UCSD-AML1 (cell line): Measurements from ENCODE around the gene CSMD2.
A peak's percentile ranks its signal among the peaks of the same experiment; 100 is the strongest.
"Not testable (repeated sequence)": the region's sequence is repeated elsewhere in the genome, so short reads cannot be mapped to it uniquely, and the experiment has no call there.

ENCODE experiments used
- DNase-seq: peaks from one replicate; lab custom pipeline; 2025; ENCODE audit not compliant: unreplicated experiment; lab: John Stamatoyannopoulos, UW

The CSMD2 gene

DNA sequence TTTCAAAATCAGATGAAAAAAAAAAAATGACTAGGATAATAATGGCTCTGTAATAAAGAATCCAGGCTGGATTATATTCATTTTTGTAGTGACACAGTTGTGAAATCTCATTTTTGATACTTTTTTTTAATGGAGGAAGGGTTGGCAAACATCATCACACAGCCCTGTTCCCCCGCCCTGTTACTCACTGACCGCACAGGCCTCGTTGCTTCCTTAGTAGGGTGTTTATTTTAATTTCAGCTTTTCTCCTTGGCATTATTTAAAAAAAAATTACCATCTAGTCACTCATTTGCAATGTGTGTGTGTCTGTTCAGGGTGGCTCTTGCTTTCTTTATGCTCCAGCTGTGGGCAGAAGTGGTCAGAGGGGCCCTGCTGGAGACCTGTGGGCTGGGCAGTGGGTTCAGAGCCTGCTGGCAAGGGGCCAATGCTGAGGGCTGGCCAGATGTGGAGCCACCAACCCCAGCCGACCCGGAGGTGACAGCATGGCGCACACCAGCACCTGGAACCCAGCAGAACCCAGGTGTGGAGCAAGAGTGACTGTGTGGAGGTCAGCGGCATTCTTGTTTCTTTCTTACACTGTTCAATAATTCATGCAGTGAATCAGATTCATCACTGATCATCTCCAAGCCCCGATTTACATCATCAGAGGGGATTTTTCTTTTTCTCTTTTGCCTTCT is 648.0 kb downstream of the CSMD2 start:
- DNase-seq: no peak

DNA sequence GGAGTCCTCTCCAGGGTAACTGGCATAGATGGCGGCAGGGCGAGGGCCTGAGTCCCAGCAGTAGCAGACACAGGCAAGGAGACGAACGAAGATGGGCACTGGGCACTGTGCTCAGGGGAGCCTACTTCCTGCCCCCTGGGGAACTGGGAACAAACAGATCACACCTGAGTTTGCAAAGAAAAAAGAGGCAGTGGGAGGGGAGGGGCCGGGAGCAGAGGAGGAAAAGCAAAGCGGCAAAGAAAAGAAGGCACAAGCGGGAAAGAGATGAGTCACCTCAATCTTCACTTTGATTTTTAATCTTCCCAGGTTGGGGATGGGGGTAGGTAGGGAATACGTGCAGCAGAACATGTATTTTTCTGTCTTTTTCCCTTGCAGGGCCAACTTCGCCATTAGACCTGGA is 648.6 kb downstream of the CSMD2 start:
- DNase-seq: no peak

DNA sequence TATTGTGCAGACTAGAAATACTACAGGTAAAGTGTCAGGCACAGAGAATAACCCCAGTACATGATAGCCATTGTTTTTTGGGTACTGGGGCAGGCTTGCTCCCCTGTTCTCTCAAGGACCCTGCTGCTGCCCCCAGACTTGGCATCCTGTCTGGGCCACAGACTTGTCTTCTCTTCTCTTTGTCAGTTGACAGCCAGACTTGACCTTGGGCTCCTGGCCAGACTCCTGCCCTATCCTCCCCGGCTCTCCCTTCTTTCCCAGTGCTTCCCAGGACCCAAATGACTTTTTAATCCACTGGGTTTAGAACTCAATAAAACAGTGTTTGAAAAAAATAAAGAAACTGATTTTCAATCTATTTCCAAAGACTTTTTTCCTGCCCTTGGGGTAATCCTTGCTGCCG is 649.4 kb downstream of the CSMD2 start:
- no peak for DNase-seq

DNA sequence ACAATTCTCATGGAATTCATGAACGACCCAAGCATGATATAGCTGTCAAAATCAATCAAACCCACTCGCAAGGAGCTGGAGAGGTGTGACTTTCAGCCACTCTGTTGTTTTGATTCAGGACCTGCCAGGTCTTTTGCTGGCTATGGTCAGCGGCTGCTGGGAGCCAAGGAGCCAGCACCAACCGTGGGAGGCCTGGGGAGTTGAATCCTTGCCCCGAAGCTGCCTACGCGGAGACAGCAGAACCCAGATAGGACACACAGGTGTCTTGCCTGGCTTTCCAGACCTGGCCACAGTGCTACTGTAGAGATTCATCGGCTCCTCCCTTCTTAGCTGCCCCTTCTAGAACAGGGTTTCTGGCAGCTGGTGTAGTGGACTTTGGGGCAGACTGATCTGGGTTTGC is 649.9 kb downstream of the CSMD2 start:
- no peak for DNase-seq

DNA sequence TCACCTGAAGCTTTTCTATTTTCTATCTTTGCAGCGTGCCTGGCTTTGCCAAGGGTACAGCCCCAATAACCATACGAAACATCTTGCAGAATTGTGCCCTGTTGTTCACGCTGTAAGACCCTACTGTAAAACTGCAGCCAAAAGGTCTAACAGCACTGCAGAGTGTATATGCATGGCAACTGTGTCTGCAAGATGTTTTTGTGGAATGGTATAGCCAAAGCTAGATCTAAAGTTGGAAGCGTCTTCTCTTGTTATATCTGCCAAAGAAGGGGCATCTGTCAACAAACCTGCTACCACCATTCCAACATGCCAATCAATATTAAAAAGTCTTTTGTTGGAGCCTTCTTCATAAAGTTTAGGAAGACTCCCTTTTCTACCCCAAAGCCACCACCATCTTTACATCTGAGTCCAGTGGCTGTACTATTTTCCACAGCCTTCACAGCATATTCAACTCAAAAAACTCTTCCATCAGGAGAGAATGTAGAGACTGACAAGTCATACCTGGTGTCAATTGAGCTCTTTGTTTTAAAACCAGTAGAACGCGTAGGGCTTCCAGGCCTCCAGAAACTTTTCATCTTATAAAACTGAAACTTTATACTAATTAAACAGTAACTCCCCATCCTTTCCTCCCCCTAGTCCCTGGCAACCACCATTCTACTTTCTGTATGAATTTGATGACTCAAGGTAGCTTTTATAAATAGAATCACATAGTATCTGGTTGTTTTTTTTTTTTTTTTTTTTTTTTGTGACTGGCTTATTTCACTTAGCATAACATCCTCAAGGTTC is 652.6 kb downstream of the CSMD2 start:
- DNase-seq: no peak

DNA sequence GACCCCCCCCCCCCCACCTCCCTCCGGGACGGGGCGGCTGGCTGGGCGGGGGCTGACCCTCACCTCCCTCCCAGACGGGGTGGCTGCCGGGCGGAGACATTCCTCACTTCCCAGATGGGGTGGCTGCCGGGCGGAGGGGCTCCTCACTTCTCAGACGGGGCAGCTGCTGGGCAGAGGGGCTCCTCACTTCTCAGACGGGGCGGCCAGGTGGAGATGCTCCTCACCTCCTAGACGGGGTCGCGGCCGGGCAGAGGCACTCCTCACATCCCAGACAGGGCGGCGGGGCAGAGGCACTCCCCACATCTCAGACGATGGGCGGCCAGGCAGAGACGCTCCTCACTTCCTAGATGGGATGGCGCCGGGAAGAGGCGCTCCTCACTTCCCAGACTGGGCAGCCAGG is 655.8 kb downstream of the CSMD2 start:
- not testable (repeated sequence) for DNase-seq

DNA sequence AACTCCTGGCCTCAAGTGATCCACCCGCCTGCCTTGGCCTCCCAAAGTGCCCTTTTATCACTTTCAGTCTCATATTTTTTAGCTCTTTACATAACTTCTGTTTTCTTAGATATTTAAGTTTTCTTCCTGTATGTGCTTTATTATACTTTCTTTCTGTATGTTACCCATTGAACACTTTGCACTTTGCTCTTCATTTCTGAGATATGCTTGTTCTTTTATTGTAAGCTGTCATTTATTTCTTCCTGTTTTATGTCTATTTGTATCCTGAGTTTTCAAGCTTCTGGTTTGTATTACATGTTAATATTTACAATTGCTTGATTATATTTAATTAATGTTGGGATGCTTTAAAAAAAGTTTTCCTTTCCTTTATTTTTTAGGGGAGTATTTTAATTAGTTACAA is 656.9 kb downstream of the CSMD2 start:
- DNase-seq: no peak

DNA sequence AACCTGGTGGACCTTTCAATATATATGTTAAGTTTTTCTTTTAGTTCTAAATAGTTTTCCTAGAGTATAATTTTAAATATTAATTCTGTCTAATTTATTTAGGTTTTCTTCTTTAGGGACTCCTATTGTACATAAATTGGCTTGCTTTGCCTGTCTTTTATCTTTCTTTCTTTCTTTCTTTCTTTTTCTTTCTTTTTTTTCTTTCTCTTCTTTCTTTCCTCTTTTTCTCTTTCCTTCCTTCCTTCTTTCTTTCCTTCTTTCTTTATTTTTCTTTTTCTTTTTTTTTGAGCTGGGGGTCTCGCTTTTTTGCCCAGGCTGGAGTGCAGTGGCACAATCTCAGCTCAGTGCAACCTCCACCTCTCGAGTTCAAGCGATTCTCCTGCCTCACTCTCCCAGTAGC is 657.4 kb downstream of the CSMD2 start:
- no peak for DNase-seq

DNA sequence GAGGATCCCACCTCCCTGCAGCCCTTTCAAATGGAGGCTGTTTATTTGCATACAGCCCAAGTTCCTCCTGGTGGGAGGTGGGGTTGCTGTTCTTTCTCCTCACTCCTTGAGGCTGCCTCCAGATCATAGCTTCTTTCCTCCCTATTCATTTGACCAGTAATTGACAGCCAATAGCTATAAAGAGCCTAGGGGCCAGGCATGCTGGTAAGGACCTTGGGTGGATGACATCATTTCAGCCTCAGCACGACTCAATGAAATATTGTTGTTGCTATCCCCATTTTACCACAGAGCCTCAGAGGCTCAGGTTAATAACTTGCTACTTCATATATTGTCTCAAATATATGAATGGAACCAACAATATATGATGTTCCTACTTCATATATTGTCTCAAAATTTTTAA is 661.5 kb downstream of the CSMD2 start:
- DNase-seq: no peak

DNA sequence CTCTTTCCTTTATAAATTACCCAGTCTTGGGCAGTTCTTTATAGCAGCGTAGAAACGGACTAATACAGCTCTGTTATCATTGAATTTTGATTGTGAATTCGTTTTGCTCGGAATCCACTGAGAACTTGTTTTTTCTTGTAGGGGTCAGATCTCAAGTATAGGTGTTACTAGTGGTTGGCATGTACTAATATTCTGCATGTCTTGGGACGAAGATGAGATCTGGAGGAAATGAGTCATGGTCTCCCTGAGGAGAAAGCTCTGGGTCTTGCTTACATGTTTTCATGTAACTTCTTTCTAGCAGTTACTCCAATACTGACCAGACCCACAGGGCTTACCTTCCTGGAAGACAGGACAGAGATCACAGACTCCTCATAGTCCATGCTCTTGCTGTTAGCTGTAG is 662.3 kb downstream of the CSMD2 start:
- DNase-seq: no peak

DNA sequence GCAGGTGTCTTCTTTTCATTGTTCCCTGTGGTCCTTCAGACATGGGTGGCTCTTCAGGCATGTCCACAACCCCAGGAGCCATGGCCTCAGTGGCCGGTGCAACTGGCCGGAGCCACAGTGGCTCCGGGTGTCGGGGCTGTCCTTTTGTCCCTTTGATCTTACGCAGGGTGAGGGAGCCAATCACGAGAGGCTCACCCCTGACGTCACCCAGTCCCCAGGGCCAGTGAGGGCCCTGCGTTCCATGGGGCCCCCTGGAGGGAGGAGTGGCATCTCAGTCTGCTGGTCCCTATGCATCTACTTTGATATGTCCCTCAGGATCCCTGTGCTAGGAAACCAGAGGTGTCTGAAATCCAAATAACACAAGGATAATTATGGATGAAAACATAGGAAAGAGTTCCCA is 663.3 kb downstream of the CSMD2 start:
- DNase-seq: no peak

DNA sequence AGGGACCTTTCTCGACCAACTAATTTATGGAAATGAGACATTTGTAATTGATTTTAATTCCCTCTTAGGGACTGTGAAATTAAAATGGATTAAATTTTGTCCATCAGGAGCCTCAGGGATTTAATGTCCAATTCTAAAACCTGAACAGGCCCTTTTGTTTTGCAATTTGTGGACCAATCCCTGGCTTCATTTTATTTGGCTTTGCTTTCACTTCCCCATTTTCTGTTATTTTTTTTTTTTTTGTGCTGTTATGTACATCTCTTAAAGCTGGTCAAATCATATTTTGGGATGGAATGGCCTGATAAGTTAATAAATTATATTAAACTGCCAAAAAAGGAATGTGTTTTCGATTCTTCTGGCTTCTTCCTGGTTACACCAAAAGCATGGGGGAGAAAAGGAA is 663.7 kb downstream of the CSMD2 start:
- DNase-seq: no peak

DNA sequence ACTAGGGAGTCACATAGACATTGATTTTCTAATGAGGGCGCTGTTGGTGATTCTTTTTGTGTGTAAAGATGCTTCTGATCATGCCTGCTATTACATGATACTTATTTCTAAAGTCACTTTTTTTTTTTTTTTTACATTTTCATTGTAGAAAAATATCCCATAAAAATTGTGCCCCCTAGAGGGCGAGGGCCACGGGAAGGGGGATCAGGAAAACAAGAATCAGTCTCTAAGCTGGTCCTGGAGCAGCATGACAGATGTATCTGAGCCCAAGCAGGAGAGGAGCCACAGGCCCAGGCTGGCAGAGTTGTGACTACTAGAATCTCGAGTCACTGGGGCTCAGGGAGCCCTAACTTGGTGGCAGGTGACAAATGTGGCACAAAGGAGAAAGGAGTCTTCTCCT is 664.5 kb downstream of the CSMD2 start:
- DNase-seq: no peak

DNA sequence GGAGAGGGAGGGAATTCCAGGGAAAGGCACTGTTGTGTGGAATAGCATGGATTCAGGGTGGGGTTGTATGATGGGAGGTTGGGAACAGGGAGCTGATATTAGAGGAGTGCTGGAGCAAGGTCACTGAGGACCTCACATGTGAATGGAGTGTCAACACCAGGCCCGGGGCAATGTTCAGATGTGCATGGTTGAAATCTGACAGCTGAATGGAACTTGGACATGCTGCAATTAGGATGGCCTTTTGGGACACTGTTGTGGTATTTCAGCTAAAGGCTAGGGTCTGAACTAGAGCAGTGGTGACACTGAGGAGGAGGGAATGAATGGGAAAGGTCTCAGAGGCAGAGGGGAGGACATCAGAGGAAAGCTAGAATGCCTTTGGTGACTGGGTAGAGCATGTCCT is 667.6 kb downstream of the CSMD2 start:
- DNase-seq: no peak

DNA sequence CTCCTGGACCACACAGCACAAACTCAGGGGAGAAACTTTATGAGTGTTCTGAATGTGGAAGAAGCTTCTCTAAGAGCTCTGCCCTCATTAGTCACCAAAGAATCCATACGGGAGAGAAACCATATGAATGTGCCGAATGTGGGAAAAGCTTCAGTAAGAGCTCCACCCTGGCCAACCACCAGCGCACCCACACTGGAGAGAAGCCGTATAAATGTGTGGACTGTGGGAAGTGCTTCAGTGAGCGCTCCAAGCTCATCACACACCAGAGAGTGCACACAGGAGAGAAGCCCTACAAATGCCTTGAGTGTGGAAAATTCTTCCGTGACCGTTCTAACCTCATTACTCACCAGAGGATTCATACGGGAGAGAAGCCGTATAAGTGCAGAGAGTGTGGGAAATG is 670.1 kb downstream of the CSMD2 start:
- DNase-seq: no peak

DNA sequence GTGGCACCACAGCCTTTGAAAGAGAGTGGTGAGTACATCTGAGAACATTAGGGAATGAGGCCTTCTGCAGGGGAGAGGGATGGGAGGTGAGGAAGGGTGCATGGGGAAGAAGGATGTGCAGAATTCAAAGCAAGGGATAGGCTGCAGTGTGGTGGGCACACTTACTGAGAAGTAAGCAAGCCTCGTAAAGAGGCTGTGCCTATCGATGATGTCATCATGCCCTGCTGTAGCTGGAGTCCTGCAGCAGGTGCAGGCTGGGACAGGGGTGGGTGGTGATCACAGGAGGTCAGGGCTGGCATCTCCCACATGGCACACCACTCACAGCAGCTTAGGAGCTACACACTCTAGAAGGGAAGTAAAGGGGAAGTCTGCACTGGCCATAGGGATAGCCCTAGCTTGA is 676.4 kb downstream of the CSMD2 start:
- DNase-seq: no peak

DNA sequence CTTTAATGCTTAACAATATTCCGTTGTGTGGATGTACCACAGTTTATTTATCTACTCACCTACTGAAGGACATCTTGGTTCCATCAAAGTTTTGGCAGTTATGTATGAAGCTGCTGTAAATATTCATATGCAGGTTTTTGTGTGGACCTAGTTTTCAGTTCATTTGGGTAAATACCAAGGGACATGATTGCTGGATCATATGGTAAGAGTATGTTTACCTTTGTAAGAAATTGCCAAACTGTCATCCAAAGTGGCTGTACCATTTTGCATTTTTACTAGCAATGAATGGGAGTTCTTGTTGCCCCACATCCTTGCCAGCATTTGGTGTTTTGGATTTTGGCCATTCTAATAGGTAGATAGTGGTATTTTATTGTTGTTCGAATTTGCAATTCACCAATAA is 682.6 kb downstream of the CSMD2 start:
- DNase-seq: no peak

DNA sequence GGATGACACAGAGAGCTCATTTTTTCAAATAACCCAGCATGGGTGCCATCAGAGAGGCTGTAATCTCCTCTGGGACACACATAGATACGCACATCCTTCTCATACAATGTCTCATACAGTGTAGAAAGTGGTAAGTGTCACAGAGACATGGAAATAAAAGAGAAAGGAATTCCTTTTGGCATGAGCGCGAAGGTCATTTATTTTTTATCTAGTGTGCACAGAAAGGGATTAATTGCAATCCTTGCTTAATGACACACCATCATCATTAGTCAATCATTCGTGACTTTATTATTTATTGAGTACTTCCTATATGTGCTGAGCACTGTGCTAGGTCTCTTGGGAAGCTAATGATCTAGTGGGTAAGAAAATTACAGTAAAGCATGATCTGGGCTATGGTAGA is 687.6 kb downstream of the CSMD2 start:
- DNase-seq: no peak

DNA sequence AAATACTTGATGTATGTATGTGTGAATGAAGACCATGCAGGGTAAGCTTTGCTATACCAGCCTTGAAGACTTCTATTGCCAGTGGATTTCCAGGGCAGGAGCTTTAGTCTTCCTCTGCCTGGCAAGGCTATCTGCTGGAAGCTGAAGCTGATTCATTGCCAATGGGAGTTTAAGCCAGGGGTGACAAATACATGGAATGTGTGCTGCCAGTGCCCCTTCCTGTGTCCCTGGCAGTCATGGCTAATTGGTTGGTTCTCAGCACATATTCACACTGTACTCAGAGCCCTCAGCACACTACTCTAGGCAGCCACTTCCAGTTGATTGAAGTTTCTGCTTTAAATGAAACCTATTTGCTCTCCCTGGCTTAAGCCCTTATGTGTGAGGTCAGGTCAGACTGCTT is 691.1 kb downstream of the CSMD2 start:
- no peak for DNase-seq

DNA sequence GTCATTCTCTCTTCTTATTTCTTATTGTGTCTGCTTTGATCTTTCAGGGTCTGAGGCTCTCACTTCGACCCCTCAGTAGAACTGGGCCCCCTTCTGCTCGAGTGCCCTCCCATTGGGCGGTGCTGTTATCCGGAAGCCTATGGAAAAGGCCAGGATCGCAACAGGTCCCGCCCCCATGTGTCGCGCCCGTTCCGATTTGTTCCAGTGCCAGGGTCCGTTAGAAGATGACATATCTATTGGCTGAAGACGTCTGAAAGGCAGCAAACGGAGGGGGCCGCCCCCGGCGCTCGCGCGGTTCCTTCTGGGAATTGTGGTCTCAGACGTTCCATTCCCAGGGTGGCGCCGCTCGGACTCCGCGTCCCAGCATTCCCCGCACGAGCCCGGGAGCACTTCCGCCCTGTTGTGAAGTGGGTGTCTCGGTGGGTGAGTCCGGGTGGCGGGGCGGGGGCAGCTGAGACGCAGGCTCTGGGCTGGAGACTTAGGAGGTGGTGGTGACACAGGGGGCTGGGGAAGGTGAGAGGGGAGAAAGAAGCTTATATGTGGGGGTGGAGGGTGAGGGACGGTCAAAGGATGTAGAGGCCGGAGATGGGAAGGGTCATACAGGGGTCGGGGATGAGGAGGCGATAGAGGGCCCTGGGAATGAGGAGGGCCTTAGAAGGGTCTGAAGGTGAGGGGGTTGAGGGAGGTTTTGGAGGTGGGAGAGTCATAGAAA is 692.6 kb downstream of the CSMD2 start, which contains the start of gene ZSCAN20:
ZSCAN20 (plus strand) TSS at position 377 of the 712 bp plus-strand sequence. CDS start 6,644 bp downstream, outside the sequence.
- peak; percentile 98 for DNase-seq

DNA sequence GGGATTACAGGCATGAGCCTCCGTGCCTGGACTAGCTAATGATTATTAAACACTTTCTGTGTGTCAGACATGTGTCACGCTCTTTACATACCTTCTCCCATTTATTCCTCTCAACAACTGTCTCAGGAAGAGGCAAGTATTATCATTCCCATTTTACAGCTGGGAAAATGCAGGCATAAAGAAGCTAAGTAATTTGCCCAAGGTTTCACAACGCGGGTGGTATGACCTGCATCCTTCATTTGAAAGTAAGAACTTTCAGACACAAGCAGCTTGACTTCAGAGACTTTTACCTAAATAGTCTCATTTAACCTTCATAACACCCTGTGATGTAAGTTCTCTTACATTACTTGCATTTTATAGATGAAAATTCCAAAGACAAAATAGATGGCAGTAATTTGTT is 693.6 kb downstream of the CSMD2 start:
- DNase-seq: no peak

DNA sequence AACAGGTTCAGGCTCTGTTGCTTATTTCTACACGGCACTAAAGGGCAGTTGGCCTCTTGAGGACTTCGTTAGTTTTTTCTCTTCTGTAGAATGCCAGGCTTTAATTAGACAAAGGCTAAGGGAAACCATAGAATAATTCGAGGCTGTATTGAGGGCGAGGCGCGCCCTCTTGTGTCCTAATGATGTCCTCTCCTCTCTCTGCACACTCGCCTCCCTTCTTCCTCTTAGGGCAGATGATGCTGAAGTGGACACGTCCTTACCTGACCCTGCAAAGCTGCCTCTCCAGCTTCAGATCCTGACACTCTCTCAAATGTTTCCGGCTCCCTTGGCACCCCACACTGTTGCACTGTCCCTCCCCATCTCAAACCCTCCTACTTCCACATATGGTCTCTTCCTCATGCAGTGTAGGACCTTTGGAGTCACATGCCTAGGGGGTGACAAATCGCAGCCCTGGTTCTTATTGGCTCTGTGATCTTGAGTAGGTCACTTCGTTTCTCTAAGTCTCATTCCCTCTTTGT is 694.5 kb downstream of the CSMD2 start:
- DNase-seq: peak; percentile 74
